HG03139 (cell line): ENCODE measurements around the gene CSN1S1.

ENCODE experiments used
- ATAC-seq: cut with Tn5 transposase; IDR thresholded peaks from one replicate; pipeline ENCODE4 v1.9.1; 2021; ENCODE audit not compliant: unreplicated experiment

Gene CSN1S1

DNA sequence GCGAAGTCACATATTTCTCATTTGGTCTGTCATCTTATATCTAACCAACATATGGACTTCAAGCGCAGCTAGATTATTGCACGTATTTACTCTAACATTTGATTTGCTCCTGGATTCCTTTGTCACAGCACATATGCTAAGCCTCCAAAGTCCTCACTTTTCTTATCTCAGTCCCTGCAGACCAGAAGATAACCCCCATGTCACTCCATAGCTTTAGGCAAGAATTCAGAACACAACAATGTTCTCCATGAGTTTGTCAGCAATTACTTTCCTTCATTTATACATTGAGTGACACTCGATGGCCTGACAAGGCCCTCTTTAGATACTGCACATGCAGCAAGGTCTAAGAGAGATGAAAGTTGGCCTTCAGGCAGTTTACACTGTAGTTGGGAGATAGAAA is 60.1 kb downstream of the CSN1S1 start:
- ATAC-seq = no peak

DNA sequence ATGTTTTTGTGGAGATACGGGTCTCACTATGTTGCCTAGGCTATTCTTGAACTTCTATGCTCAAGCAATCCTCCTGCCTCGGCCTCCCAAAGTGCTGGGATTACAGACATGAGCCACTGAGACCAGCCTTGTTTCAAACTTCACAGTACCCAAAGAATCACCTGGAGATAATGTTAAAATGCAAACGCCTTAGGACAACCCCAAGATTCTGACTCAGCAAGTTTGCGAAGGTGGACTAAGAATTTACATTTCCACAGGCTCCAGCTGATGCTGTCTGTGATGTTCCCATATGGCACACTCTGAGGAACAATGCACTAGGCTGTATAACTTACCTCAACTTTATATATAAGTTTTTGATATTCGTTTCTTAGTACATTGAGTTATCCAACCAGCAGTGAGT is 63.9 kb downstream of the CSN1S1 start:
- ATAC-seq = no peak

DNA sequence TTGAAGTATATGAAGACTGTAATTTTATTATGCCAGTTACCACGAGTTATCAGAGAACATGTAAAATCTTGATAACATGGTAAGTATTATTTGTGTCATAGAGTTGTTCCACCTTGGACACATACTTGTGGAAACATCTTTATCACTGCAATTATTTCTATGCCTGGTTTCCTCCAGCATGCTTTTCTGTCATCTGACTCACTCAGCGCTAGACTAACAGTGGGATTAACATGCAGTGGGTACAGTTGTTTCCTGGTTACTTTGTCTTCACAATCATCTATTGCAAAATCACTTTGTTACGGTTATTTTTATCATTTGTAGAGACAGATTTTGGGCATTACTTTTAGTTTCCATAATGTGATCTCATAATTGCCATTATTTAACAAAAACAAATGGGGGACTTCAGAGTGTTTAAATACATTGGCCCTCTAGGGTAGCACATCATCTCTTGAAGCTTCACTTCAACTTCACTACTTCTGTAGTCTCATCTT is 64.7 kb downstream of the CSN1S1 start, which contains the start of gene STATH:
Gene STATH, plus strand, starts transcription at position 441 of the 491 bp plus-strand sequence. CDS start 2,472 bp downstream, outside the sequence.
- no peak for ATAC-seq
